BJ (cell line): ENCODE measurements around the gene GPD2. TPM values are rescaled to one million over a fixed set of nuclear protein-coding genes. Genes with fewer than 3 reads are reported as not detected.

Experiments used
- CTCF ChIA-PET: fragments of 350-600 bp; formaldehyde crosslinking; extraction: SDS; loops from one replicate; lab custom pipeline; 2021; ENCODE audit warnings: antibody characterized with exemption, inconsistent platforms; lab: Yijun Ruan, JAX
- POLR2A ChIA-PET: fragments of 300-600 bp; sonication (Branson Sonifier 250); formaldehyde crosslinking; extraction: SDS; loops from one replicate; lab custom pipeline; 2021; ENCODE audit warnings: antibody characterized with exemption; lab: Charles Lee
- DNase-seq: peaks from one replicate; pipeline ENCODE4 v3.0.0-alpha.2; 2011; ENCODE audit warnings: low read depth
- H3K27me3 ChIP-seq: 2 replicates; pipeline ENCODE4 v1.6.0; 2011; ENCODE audit warnings: low read length; ENCODE audit not compliant: control insufficient read depth, insufficient read depth
- H3K36me3 ChIP-seq: 2 replicates; pipeline ENCODE4 v1.5.1; 2011; ENCODE audit warnings: low read length; ENCODE audit not compliant: control insufficient read depth, insufficient read depth
- H3K4me3 ChIP-seq: 2 replicates; pipeline ENCODE4 v1.5.1; 2011; ENCODE audit warnings: low read depth, mild to moderate bottlenecking, control low read depth, low read length
- polyA plus RNA-seq: library from polyadenylated mRNA; depleted of rRNA; stranded (reverse); fragments of >200 nt; gene quantifications from 2 replicates; pipeline ENCODE4 v1.2.3, GENCODE V29; 2011
- TF ChIP-seq, protein P1 (sequence below): IDR thresholded peaks from 2 replicates; pipeline ENCODE4 v1.5.1; 2011; ENCODE audit warnings: low read depth, mild to moderate bottlenecking, control low read depth, inconsistent platforms, low read length, moderate library complexity; ENCODE audit not compliant: insufficient read depth

Gene GPD2
- polyA plus RNA-seq, 1 experiment = 13.5 TPM

DNA sequence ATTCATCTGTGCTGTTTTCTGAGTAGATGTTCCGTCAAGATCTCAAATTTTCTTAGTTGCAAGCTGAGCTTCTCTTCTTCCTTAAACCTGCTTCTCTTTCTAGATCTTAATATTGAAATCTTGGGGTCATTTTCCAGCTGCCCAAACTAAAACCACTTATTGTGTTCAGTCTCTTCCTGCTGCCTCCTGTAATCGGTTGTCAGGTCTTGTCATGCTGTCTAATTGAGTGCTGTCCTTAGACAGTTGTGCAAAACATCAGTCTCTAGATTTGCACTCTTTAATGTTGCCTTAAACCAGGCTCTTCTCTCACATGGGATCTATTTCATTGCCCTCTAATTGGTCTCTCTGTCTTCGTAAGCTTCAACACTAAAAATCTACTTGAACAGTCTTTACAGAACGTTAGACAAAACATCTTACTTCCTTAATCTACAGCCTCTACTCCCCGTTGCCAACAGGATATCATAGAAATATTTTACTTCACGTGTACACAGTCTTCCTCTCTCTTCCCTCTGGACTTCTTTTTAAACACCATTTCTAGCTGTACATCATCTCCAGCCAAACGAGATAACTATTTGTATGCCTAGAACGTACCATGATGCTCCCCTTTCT is 34.9 kb downstream of the GPD2 start:
- TF ChIP-seq, protein P1, sequence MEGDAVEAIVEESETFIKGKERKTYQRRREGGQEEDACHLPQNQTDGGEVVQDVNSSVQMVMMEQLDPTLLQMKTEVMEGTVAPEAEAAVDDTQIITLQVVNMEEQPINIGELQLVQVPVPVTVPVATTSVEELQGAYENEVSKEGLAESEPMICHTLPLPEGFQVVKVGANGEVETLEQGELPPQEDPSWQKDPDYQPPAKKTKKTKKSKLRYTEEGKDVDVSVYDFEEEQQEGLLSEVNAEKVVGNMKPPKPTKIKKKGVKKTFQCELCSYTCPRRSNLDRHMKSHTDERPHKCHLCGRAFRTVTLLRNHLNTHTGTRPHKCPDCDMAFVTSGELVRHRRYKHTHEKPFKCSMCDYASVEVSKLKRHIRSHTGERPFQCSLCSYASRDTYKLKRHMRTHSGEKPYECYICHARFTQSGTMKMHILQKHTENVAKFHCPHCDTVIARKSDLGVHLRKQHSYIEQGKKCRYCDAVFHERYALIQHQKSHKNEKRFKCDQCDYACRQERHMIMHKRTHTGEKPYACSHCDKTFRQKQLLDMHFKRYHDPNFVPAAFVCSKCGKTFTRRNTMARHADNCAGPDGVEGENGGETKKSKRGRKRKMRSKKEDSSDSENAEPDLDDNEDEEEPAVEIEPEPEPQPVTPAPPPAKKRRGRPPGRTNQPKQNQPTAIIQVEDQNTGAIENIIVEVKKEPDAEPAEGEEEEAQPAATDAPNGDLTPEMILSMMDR = no peak
- CTCF ChIA-PET = interaction anchor here (0.9 to 1.0 kb wide), 2 partner anchors 71 to 723 kb away, joined by 3 to 7 read pairs; no protein-coding TSS in a partner anchor
- H3K36me3 ChIP-seq = no peaks in the 10 kb centered on the region
- no peaks in the 10 kb centered on the region for H3K27me3 ChIP-seq
- POLR2A ChIA-PET = no interaction called here
- no peak for DNase-seq
- no peak overlapping the region for H3K4me3 ChIP-seq

- TF ChIP-seq, protein P1 = no peak
- ChIA-PET POLR2A (no interaction called here), CTCF (interaction anchor here (1.0 kb wide), 1 partner anchor 72 kb away, joined by 7 read pairs; no protein-coding TSS in a partner anchor)
- Histone ChIP-seq H3K36me3 (no peaks in the 10 kb centered on the region), H3K4me3 (no peak overlapping the region), H3K27me3 (no peaks in the 10 kb centered on the region)
- no peak for DNase-seq
These were observed 35.6 kb downstream of the GPD2 start for GRCh38 chr2:156471762-156472161.

- TF ChIP-seq, protein P1 = no peak
- CTCF ChIA-PET = no interaction called here
- Histone ChIP-seq H3K27me3 (no peaks in the 10 kb centered on the region), H3K4me3 (no peak overlapping the region), H3K36me3 (no peaks in the 10 kb centered on the region)
- DNase-seq = no peak
- POLR2A ChIA-PET = no interaction called here
These were observed 36.5 kb downstream of the GPD2 start for GRCh38 chr2:156472686-156473085.

DNA sequence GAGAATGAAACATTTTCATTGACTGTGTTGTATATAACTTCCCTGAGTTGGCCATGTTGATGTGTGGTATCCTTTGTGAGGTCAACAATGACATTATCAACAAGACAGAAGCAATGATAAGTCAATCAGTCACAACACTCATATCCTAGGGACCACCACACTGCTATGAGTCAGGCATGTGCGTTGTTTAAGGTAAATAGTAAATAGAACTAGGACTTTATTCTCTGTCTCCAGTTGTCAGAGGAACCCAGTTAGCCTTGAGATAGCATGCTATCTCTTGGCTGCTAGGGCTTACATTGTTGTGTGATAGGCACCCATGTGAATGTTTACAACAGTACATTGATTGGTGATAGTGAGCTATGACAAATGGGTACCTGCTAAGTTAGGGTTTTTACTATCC is 37.3 kb downstream of the GPD2 start:
- CTCF ChIA-PET = no interaction called here
- POLR2A ChIA-PET = no interaction called here
- TF ChIP-seq, protein P1 = no peak

DNA sequence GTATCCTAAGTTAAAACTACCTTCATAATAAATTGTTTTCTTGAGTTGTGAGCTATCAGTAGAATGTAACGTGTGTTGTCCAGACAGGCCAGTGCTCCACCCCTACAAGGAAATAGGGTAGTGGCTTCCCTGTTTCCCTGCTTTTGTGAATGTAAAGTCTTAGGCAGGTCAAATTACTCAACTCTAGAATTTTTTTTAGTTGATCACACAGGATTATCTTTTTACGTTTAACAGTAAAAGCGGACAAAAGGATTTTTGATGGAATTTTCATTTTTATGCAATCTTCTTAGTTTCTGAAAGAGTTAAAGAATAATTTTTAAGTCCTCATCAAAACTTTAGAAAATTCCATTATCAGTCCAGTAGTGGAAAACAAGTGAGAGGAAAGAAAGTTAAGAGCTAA is 38.2 kb downstream of the GPD2 start:
- TF ChIP-seq, protein P1 = no peak
- CTCF ChIA-PET = no interaction called here

More for the DNA sequence above, 37.3 kb downstream of the GPD2 start:
- Histone ChIP-seq H3K4me3 (no peak overlapping the region), H3K36me3 (no peaks in the 10 kb centered on the region), H3K27me3 (no peaks in the 10 kb centered on the region)
- no peak for DNase-seq

More for the DNA sequence above, 38.2 kb downstream of the GPD2 start:
- no peaks in the 10 kb centered on the region for H3K36me3 ChIP-seq
- POLR2A ChIA-PET = no interaction called here
- no peak overlapping the region for H3K4me3 ChIP-seq
- DNase-seq = no peak
- no peaks in the 10 kb centered on the region for H3K27me3 ChIP-seq
